Measurements from ENCODE around the gene DNAJB8.

GRCh38 chr3:128413003-128413370, 53.7 kb downstream of the DNAJB8 start:
- TF ChIP-seq CTCF (IDR thresholded peaks at IDR 0.05) (no peak), EP300 (IDR thresholded peaks at IDR 0.05) (no peak)
